Suppressor macrophage treated with lipopolysaccharide for 1 hour (primary cell): ENCODE measurements around the gene MIF.
"Not testable (repeated sequence)": the region's sequence is repeated elsewhere in the genome, so short reads cannot be mapped to it uniquely, and the experiment has no call there.

Source experiments
- DNase-seq, 3 donors: peaks; one replicate each; pipeline ENCODE4 v3.0.0-alpha.2; 2020 to 2022

The MIF gene

GRCh38 chr22:23877566-23877965, 16.6 kb upstream of the MIF start:
- no peak for DNase-seq

DNA sequence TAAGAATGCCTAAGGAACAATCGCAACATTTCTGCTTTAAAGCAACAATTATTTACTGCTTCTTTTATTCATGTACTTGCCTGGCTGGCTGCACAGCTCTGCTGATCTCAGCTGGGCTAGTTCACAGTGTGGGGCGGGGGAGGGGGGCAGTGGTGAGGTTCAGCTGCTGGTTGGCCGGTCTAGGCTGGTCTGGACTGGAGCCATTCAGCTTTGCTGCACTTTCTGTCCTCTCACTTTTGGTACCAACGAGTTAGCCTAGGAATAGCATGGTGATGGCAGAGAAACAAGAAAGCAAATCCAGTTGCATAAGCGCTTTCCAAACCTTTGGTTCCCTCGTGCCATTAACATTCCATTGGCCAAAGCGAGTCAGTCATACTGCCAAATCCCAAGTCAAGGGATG, 16.0 kb upstream of the MIF start:
- no peak for DNase-seq

- no peak for DNase-seq
Measured at GRCh38 chr22:23882370-23882769, 11.8 kb upstream of the MIF start.

- no peak for DNase-seq
Measured at GRCh38 chr22:23883658-23884057, 10.5 kb upstream of the MIF start.

- no peak for DNase-seq
Measured at GRCh38 chr22:23884140-23884539, 10.0 kb upstream of the MIF start.

- DNase-seq: peak; percentile 8 to 23 (median 15)
Measured at GRCh38 chr22:23888615-23889401, 5.4 kb upstream of the MIF start.

- DNase-seq: no peak
Measured at GRCh38 chr22:23889620-23890019, 4.6 kb upstream of the MIF start.

GRCh38 chr22:23891726-23892125, 2.5 kb upstream of the MIF start:
- no peak for DNase-seq

GRCh38 chr22:23892130-23892529, 2.1 kb upstream of the MIF start:
- DNase-seq: no peak

DNA sequence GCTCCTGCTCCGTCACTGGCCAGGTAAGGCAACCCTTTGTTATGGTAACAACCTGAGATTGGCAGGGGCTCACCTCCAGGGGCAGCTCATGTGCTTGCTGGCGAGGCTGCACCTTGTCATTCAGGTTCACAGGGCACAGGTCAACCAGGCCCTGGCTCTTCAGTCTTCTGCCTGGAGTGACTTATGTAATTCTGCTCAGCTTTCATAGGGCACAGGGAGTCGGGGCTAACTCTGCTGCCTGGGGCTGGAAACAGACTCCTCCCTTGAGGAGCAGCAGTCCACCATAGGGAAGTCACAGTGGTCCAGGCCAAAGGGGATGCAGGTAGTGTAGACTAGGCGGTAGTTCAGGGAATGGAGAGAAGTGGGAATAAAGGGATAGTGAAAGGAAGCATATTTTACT, 1.5 kb upstream of the MIF start:
- DNase-seq: no peak

- peak in 1 of 3 donors; percentile 2 for DNase-seq
Measured at GRCh38 chr22:23893121-23893944, 850 bp upstream of the MIF start.

- DNase-seq: peak; percentile 55 to 71 (median 61)
Measured at GRCh38 chr22:23894710-23895598, 771 bp downstream of the MIF start.

- no peak for DNase-seq
Measured at GRCh38 chr22:23895599-23896144, 1.5 kb downstream of the MIF start.

DNA sequence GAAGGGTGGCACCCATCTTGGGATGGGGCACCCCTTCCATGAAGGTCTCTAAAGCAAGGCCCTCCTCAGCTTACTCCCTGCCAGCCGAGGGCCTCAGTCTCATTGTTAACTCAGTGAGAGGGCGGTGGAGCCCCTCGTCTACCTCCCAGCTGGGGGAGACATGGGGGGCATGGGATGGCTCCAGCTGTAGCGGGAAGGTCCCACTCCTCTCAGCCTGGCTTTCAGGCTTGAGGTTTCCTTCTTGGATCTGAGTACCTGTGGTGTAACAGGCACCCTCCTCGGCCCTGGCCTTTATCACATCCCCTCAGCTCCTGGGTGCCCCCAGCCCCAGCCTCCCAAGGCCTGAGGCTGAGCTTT, 2.0 kb downstream of the MIF start:
- DNase-seq: no peak

DNA sequence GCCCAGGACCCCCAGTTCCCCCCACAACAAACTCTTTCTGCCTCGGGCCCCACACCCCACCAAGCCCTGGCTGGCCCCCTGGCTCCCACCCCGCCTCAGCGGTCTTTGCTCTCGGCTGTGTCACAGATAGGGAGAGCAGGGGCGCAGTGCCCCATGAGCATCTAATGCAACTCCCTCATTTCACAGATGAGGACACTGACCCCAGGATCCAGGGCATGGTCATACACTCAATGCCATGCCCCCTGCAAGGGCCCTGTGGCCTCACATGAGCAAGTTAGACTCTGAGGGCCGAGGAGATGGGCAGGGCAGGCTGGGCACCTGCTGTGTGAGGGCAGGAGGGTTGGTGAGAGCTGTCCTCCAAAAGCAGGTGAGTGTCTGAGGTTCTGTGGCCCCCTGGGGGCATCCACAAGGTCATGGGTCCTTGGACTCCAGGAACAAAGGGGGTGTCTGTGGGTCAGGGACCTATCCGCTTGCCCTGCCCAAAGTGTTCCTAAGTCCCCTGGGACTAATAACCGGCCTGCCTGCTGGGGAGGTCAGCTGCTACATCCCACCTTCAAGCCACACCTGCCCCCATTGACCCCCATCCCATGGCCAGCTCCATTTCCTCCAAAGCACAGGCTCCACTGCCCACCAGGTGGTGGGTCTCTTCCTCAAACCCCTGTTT, 2.5 kb downstream of the MIF start:
- DNase-seq: no peak

GRCh38 chr22:23897320-23897719, 3.1 kb downstream of the MIF start:
- DNase-seq: no peak

GRCh38 chr22:23898006-23898974, 4.1 kb downstream of the MIF start:
- DNase-seq: no peak

- DNase-seq: no peak
Measured at GRCh38 chr22:23899042-23899745, 5.0 kb downstream of the MIF start.

DNA sequence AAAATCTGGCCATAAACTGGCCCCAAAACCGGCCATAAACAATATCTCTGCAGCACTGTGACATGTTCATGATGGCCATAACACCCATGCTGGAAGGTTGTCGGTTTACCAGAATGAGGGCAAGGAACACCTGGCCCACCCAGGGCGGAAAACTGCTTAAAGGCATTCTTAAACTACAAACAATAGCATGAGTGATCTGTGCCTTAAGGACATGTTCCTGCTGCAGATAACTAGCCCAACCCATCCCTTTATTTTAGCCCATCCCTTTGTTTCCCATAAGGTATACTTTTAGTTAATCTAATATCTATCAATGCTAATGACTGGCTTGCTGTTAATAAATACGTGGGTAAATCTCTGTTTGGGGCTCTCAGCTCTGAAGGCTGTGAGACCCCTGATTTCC, 6.0 kb downstream of the MIF start:
- DNase-seq: not testable (repeated sequence)

- no peak for DNase-seq
Measured at GRCh38 chr22:23901600-23901999, 7.4 kb downstream of the MIF start.
